SK-N-SH (cell line): ENCODE results near the gene TMEM271. TPM values are rescaled to one million over a fixed set of nuclear protein-coding genes. Genes with fewer than 3 reads are reported as not detected.
A peak's percentile ranks its signal among the peaks of the same experiment; 100 is the strongest.

Experiments used
- CTCF ChIA-PET: fragments of 300-600, 350-600 bp; formaldehyde crosslinking; extraction: SDS; loops from one replicate; lab custom pipeline; 2021; lab: Yijun Ruan, JAX
- POLR2A ChIA-PET: fragments of 350-600 bp; sonication (Branson Sonifier 250); formaldehyde crosslinking; extraction: SDS; loops from one replicate; lab custom pipeline; 2020; ENCODE audit warnings: antibody characterized with exemption, inconsistent platforms; lab: Yijun Ruan, JAX
- DNase-seq: peaks from one replicate; pipeline ENCODE4 v3.0.0; 2012
- H2AFZ ChIP-seq: fragments of 200-600 bp; sonication (generic); 2 replicates; pipeline ENCODE4 v1.8.1; 2016; ENCODE audit warnings: antibody characterized with exemption, mild to moderate bottlenecking, low read depth
- H3F3A ChIP-seq: fragments of 200-600 bp; sonication (generic); replicated peaks from 2 replicates; pipeline ENCODE3; 2016; ENCODE audit warnings: antibody characterized with exemption, mild to moderate bottlenecking; ENCODE audit not compliant: insufficient read depth
- H3K27ac ChIP-seq, 2 experiments: fragments of 200-500 bp in 1 of 2; fragments of 200-600 bp in 1 of 2; sonication (Bioruptor generic) in 1 of 2; sonication (generic), shearing (Covaris generic) in 1 of 2; 2 replicates each; pipeline versions ENCODE4 v1.5.1 to v1.6.1; 2014 to 2016; ENCODE audit warnings: low read depth in 2 of 2, inconsistent platforms in 1 of 2, low read length in 1 of 2, mild to moderate bottlenecking in 1 of 2, mixed read lengths in 1 of 2
- H3K27me3 ChIP-seq: fragments of 200-600 bp; sonication (generic), shearing (Covaris generic); 2 replicates; pipeline ENCODE4 v1.6.1; 2016; ENCODE audit warnings: mixed run types; ENCODE audit not compliant: insufficient read depth
- H3K36me3 ChIP-seq, 2 experiments: fragments of 200-500 bp in 1 of 2; fragments of 200-600 bp in 1 of 2; sonication (Bioruptor generic) in 1 of 2; sonication (generic) in 1 of 2; replicated peaks in 1 of 2; 2 replicates each; pipeline versions ENCODE3 to v1.5.1; 2014 to 2016; ENCODE audit warnings: low read length in 1 of 2, mild to moderate bottlenecking in 1 of 2; ENCODE audit not compliant: insufficient read depth in 2 of 2, control insufficient read depth in 1 of 2
- H3K4me1 ChIP-seq, 2 experiments: fragments of 200-500 bp in 1 of 2; fragments of 200-600 bp in 1 of 2; sonication (Bioruptor generic) in 1 of 2; sonication (generic), shearing (Covaris generic) in 1 of 2; 2 replicates each; pipeline versions ENCODE4 v1.5.1 to v1.6.1; 2014 to 2016; ENCODE audit warnings: low read depth in 1 of 2, low read length in 1 of 2, mixed run types in 1 of 2; ENCODE audit not compliant: insufficient read depth in 2 of 2, control insufficient read depth in 1 of 2
- H3K4me2 ChIP-seq: fragments of 200-600 bp; sonication (generic), shearing (Covaris generic); 2 replicates; pipeline ENCODE4 v1.6.1; 2017; ENCODE audit warnings: mixed run types
- H3K4me3 ChIP-seq, 2 experiments: fragments of 200-500 bp in 1 of 2; fragments of 200-600 bp in 1 of 2; sonication (Bioruptor generic) in 1 of 2; sonication (generic), shearing (Covaris generic) in 1 of 2; 2 replicates each; pipeline versions ENCODE4 v1.5.1 to v1.8.1; 2014 to 2016; ENCODE audit warnings: low read depth in 2 of 2, inconsistent platforms in 1 of 2, low read length in 1 of 2, mild to moderate bottlenecking in 1 of 2, mixed read lengths in 1 of 2, moderate library complexity in 1 of 2
- H3K79me2 ChIP-seq: fragments of 200-600 bp; sonication (generic); 2 replicates; pipeline ENCODE4 v1.8.1; 2017; ENCODE audit warnings: mild to moderate bottlenecking; ENCODE audit not compliant: insufficient read depth
- H3K9ac ChIP-seq: fragments of 200-600 bp; sonication (generic); 2 replicates; pipeline ENCODE4 v1.6.1; 2017; ENCODE audit warnings: mixed run types
- H3K9me2 ChIP-seq: fragments of 200-600 bp; sonication (generic); 2 replicates; pipeline ENCODE4 v1.6.1; 2017; ENCODE audit warnings: mixed run types
- H3K9me3 ChIP-seq: fragments of 200-600 bp; sonication (generic); 2 replicates; pipeline ENCODE4 v1.6.1; 2017; ENCODE audit warnings: mixed run types, mild to moderate bottlenecking, moderate library complexity
- H4K20me1 ChIP-seq: fragments of 200-600 bp; sonication (generic); 2 replicates; pipeline ENCODE4 v1.6.1; 2017; ENCODE audit warnings: mild to moderate bottlenecking, mixed run types; ENCODE audit not compliant: insufficient read depth
- ELF1 ChIP-seq: IDR thresholded peaks from 2 replicates; pipeline ENCODE4 v1.4.0; 2012
- FOSL2 ChIP-seq: IDR thresholded peaks from 2 replicates; pipeline ENCODE4 v1.4.0; 2012; ENCODE audit warnings: low read depth, mild to moderate bottlenecking, moderate library complexity, borderline replicate concordance
- FOXJ3 ChIP-seq: sonication (generic); formaldehyde crosslinking; IDR thresholded peaks from 2 replicates; pipeline ENCODE4 v1.5.1; 2020; ENCODE audit warnings: mild to moderate bottlenecking, missing genetic modification reagents
- MXI1 ChIP-seq: IDR thresholded peaks from 2 replicates; pipeline ENCODE4 v1.6.1; 2012; ENCODE audit warnings: mild to moderate bottlenecking, low read depth, low read length, improper control_type of control experiment
- NFIC ChIP-seq: IDR thresholded peaks from 2 replicates; pipeline ENCODE4 v1.4.0; 2012; ENCODE audit warnings: borderline replicate concordance
- PBX3 ChIP-seq: IDR thresholded peaks from 2 replicates; pipeline ENCODE4; 2012
- POLR2AphosphoS5 ChIP-seq: IDR thresholded peaks from 2 replicates; pipeline ENCODE4 v1.6.1; 2012; ENCODE audit warnings: low read depth, low read length
- REST ChIP-seq: IDR thresholded peaks from 2 replicates; pipeline ENCODE4 v1.6.1; 2012; ENCODE audit warnings: mild to moderate bottlenecking, low read depth, low read length, moderate library complexity
- RFX5 ChIP-seq: IDR thresholded peaks from 2 replicates; pipeline ENCODE4 v1.6.1; 2012; ENCODE audit warnings: mild to moderate bottlenecking, improper control_type of control experiment, low read length
- RXRA ChIP-seq: IDR thresholded peaks from 2 replicates; pipeline ENCODE4 v1.4.0; 2012; ENCODE audit warnings: low read depth, mild to moderate bottlenecking, borderline replicate concordance
- SMC3 ChIP-seq: IDR thresholded peaks from 2 replicates; pipeline ENCODE4 v1.6.1; 2012; ENCODE audit warnings: low read depth, low read length, improper control_type of control experiment
- TCF12 ChIP-seq: IDR thresholded peaks from 2 replicates; pipeline ENCODE4 v1.4.0; 2012
- TEAD4 ChIP-seq: IDR thresholded peaks from 2 replicates; pipeline ENCODE4 v1.4.0; 2012; ENCODE audit warnings: mild to moderate bottlenecking, borderline replicate concordance; ENCODE audit not compliant: insufficient read depth
- USF1 ChIP-seq: IDR thresholded peaks from 2 replicates; pipeline ENCODE4 v1.4.0; 2012; ENCODE audit warnings: low read depth, borderline replicate concordance
- USF2 ChIP-seq: fragments of 150-350 bp; IDR thresholded peaks from 2 replicates; pipeline ENCODE4 v1.6.1; 2017; ENCODE audit warnings: antibody characterized with exemption, low read length, low read depth, borderline replicate concordance
- ZBTB33 ChIP-seq: IDR thresholded peaks from 2 replicates; pipeline ENCODE4 v1.4.0; 2012; ENCODE audit warnings: low read depth, borderline replicate concordance
- WGBS: methylation state at CpG from one replicate; pipeline ENCODE4 v1.1.6; 2017; ENCODE audit warnings: low lambda C conversion rate; 5-methylcytosine and 5-hydroxymethylcytosine counted together
- polyA plus RNA-seq, 3 experiments: library from polyadenylated mRNA; depleted of rRNA; stranded (reverse); fragments of >200 nt; gene quantifications; 2 replicates each; pipeline ENCODE4 v1.2.3, GENCODE V29; 2012

Gene TMEM271
- polyA plus RNA-seq, 1 of the 3 experiments (the other 2 are of a cell fraction): not detected

- no peaks in the 10 kb centered on the region for H3K9me2 ChIP-seq
- H3K4me3 ChIP-seq: no peak overlapping the region
- TF ChIP-seq POLR2AphosphoS5 (no peak), FOXJ3 (no peak), USF2 (no peak), ELF1 (no peak), ZBTB33 (no peak), SMC3 (no peak), FOSL2 (no peak), MXI1 (no peak), RFX5 (no peak), USF1 (no peak), TCF12 (no peak), RXRA (no peak), TEAD4 (no peak), PBX3 (no peak), REST (no peak), NFIC (no peak)
- no peaks in the 10 kb centered on the region for H3K27me3 ChIP-seq
- H3K9ac ChIP-seq: no peak overlapping the region
- no peak overlapping the region for H3K4me2 ChIP-seq
- no peak overlapping the region for H2AFZ ChIP-seq
- no peak overlapping the region for H3K27ac ChIP-seq
- 95% methylated on average over 9 of the region's 10 CpGs for WGBS
- H4K20me1 ChIP-seq: no peaks in the 10 kb centered on the region
- ChIA-PET POLR2A (no interaction called here), CTCF (no interaction called here)
- DNase-seq: peak; percentile 78
- H3K4me1 ChIP-seq: no peaks in the 10 kb centered on the region
- H3K36me3 ChIP-seq: peaks cover 18 to 92% of the 10 kb centered on the region in 2 experiments
- H3K79me2 ChIP-seq: no peaks in the 10 kb centered on the region
- no peaks in the 10 kb centered on the region for H3K9me3 ChIP-seq
- H3F3A ChIP-seq: no peaks in the 10 kb centered on the region
Measured at GRCh38 chr4:532588-533317, 43.3 kb downstream of the TMEM271 start.
